AML-193 (cell line): Measurements from ENCODE around the gene ZNF316.

Source experiments
- DNase-seq, 2 experiments: peaks; one replicate each; lab custom pipeline; 2025; lab: John Stamatoyannopoulos, UW

Gene ZNF316

DNA sequence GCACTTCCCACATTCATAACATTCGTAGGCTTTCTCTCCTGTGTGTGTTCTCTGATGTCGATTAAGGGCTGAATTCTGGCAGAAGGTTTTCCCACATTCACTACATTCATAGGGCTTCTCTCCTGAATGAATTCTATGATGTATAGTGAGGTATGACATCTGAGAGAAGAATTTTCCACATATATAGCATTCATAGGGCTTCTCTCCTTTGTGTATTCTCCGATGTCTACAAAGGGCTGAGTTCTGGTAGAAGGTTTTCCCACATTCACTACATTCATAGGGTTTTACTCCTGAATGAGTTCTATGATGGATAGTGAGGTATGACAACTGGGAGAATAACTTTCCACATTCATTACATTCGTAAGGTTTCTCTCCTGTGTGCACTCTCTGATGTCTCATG, 54.0 kb downstream of the ZNF316 start:
- no peak for DNase-seq

DNA sequence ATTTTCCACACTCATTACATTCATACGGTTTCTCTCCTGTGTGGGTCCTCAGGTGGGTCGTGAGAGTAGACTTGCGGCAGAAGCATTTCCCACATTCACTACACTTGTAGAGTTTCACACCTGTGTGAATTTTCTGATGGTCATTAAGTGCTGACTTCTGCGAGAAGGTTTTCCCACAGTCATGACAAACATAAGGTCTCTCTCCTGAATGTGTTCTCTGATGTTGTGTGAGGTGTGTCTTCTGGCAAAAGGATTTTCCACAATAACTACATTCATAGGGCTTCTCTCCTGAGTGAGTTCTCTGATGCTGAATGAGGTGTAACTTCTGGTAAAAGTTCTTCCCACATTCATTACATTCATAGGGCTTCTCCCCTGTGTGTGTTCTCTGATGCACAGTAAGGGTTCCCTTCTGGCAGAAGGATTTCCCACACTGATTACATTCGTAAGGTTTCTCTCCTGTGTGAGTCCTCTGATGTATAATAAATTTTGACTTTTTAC, 54.5 kb downstream of the ZNF316 start:
- no peak for DNase-seq

- no peak for DNase-seq
Observed at GRCh38 chr7:6700793-6701192, 63.7 kb downstream of the ZNF316 start.

GRCh38 chr7:6701860-6702259, 64.7 kb downstream of the ZNF316 start:
- DNase-seq, result no peak
